T-cell (primary cell): ENCODE results near the gene PKHD1. TPM values are rescaled to one million over a fixed set of nuclear protein-coding genes. Genes with fewer than 3 reads are reported as not detected.

Experiments
- ATAC-seq, 4 experiments: fragments of 200-7000 bp in 3 of 4; fragments of 150-1000 bp in 1 of 4; cut with Tn5 transposase; replicated peaks in 1 of 4; 1 replicate in 3 of 4; 2 replicates in 1 of 4; pipeline ENCODE4 v1.10.0; 2021; ENCODE audit warnings: moderate library complexity in 3 of 4, mild to moderate bottlenecking in 2 of 4, moderate number of reproducible peaks in 1 of 4
- CTCF ChIA-PET, 2 donors: fragments of 300-600 bp; sonication (Branson Sonifier 250); formaldehyde crosslinking; loops; one replicate each; lab custom pipeline; 2022; ENCODE audit warnings: antibody characterized with exemption in 2 of 2; lab: Charles Lee
- POLR2A ChIA-PET, 2 donors: fragments of 300-600 bp; sonication (Branson Sonifier 250); formaldehyde crosslinking; loops; one replicate each; lab custom pipeline; 2022; ENCODE audit warnings: antibody characterized with exemption in 2 of 2; lab: Charles Lee
- DNase-seq, 35 experiments: peaks; one replicate each; pipeline versions ENCODE4 v3.0.0 to v3.0.0-alpha.2; 2013 to 2023
- H3K27ac ChIP-seq: one replicate; pipeline ENCODE4 v1.5.1; 2013; ENCODE audit warnings: low read length
- H3K27me3 ChIP-seq, 2 experiments: replicated peaks in 1 of 2; 1 replicate in 1 of 2; 2 replicates in 1 of 2; pipeline versions ENCODE4 v1.6.1 to v1.7.0; 2013; ENCODE audit warnings: low read length in 1 of 2, mixed read lengths in 1 of 2; ENCODE audit not compliant: control insufficient read depth in 2 of 2, insufficient read depth in 2 of 2; ENCODE audit errors: extremely low read depth in 1 of 2
- H3K36me3 ChIP-seq, 2 donors: 1 replicate in 1 of 2; 2 replicates in 1 of 2; pipeline versions ENCODE4 v1.6.1 to v1.7.0; 2013; ENCODE audit warnings: low read length in 1 of 2; ENCODE audit not compliant: control insufficient read depth in 2 of 2, insufficient read depth in 1 of 2; ENCODE audit errors: extremely low read depth in 1 of 2
- H3K4me1 ChIP-seq, 2 experiments: 1 replicate in 1 of 2; 2 replicates in 1 of 2; pipeline versions ENCODE4 v1.6.1 to v1.7.0; 2013; ENCODE audit warnings: low read length in 2 of 2, mixed read lengths in 1 of 2; ENCODE audit not compliant: insufficient read depth in 2 of 2, control insufficient read depth in 1 of 2; ENCODE audit errors: extremely low read depth in 1 of 2
- H3K4me3 ChIP-seq, 2 donors: 1 replicate in 1 of 2; 2 replicates in 1 of 2; pipeline versions ENCODE4 v1.5.1 to v1.7.0; 2013; ENCODE audit warnings: mild to moderate bottlenecking in 2 of 2, low read length in 1 of 2, moderate library complexity in 1 of 2; ENCODE audit not compliant: control insufficient read depth in 1 of 2; ENCODE audit errors: extremely low read depth in 1 of 2
- H3K9me3 ChIP-seq: 2 replicates; pipeline ENCODE4 v1.7.0; 2013
- H3K27ac Mint-ChIP-seq, 2 donors: one replicate each; pipeline ENCODE4 v1.8.0; 2020 to 2021; ENCODE audit warnings: mild to moderate bottlenecking in 2 of 2, mixed read lengths in 2 of 2
- H3K27me3 Mint-ChIP-seq, 2 donors: one replicate each; pipeline ENCODE4 v1.8.0; 2021 to 2022; ENCODE audit warnings: mixed read lengths in 2 of 2
- H3K36me3 Mint-ChIP-seq: one replicate; pipeline ENCODE4 v1.8.0; 2021; ENCODE audit warnings: mixed read lengths
- H3K4me1 Mint-ChIP-seq, 3 donors: one replicate each; pipeline ENCODE4 v1.8.0; 2020 to 2022; ENCODE audit warnings: mixed read lengths in 3 of 3, mild to moderate bottlenecking in 1 of 3
- H3K4me3 Mint-ChIP-seq, 3 donors: one replicate each; pipeline ENCODE4 v1.8.0; 2020 to 2022; ENCODE audit warnings: mild to moderate bottlenecking in 3 of 3, mixed read lengths in 3 of 3, moderate library complexity in 3 of 3
- H3K9me3 Mint-ChIP-seq, 3 donors: one replicate each; pipeline ENCODE4 v1.8.0; 2020 to 2022; ENCODE audit warnings: mixed read lengths in 3 of 3
- WGBS: methylation state at CpG from one replicate; pipeline ENCODE4 v1.1.5; 2013; ENCODE audit warnings: missing lambda C conversion rate; ENCODE audit not compliant: insufficient coverage; 5-methylcytosine and 5-hydroxymethylcytosine counted together
- total RNA-seq, 35 experiments: library from RNA in 6 of 35; stranded (reverse) in 6 of 35; fragments of 120-200 nt in 1 of 35; gene quantifications; one replicate each; pipeline versions ENCODE4 v1.2.1 to v1.2.4 and lab custom pipeline; 2013 to 2026

Gene PKHD1
- total RNA-seq, 5 donors from 2014 or later (not counting 1 experiment from before 2014, with no cell fraction given) = 0.03 TPM; not detected in 3

DNA sequence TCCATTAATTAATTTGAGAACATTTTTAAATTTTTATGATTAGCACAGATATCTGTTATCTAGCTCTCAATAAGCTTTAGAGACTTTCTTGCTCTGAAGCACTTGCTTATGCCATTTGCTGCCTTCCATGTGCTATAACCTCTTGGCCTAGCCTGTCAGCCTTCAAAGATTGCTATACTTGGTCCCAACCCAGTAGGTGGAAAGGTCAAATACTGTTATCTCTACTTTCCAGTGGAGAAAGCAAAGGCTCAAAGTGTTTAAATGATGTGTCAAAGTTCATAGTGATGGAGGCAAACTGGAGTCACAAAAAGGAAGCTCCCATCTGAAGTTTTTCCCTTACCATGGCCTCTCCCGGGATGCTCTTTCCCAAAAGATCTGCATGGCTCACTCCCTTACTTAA lies 125.1 kb downstream of the PKHD1 start:
- ATAC-seq = no peak
- Mint-ChIP-seq H3K27me3 (peaks cover 13 to 30% of the 10 kb centered on the region in 2 donors), H3K9me3 (peaks cover 0 to 4% (median 0%) of the 10 kb centered on the region in 3 donors), H3K36me3 (no peaks in the 10 kb centered on the region), H3K4me1 (no peaks in the 10 kb centered on the region), H3K4me3 (no peak overlapping the region), H3K27ac (no peak overlapping the region)
- ChIA-PET CTCF (interaction anchor here in 1 of 2 donors (0.9 kb wide), 1 partner anchor 11 kb away, joined by 3 read pairs; no protein-coding TSS in a partner anchor), POLR2A (no interaction called here)
- H3K9me3 ChIP-seq = no peaks in the 10 kb centered on the region
- DNase-seq = no peak
- H3K4me1 ChIP-seq = no peaks in the 10 kb centered on the region
- H3K27me3 ChIP-seq = peaks cover 3 to 6% of the 10 kb centered on the region in 2 experiments
- no CpG with 5 or more reads among the region's 1 CpG for WGBS
- H3K36me3 ChIP-seq = no peaks in the 10 kb centered on the region
- no peak overlapping the region for H3K4me3 ChIP-seq
- no peak overlapping the region for H3K27ac ChIP-seq

DNA sequence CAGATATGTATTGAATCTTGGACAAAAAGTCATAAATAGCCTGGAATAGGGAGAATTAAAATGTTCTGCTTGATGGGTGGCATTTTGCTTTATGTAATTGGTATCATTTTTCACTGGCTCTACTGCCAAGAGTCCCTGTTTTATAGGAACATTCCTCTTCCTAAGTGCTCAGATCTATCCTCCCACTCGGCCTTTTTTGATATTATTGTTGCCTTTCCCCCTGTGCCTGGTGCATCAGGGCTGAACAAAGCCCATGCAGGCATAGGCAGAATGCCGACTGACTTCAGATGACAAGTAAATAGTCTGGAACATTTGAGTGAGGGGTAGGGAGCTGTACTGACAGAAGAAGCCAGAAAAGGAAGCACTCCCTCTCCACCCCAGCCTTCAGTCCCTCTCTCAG lies 127.0 kb downstream of the PKHD1 start:
- no peak for DNase-seq
- H3K27me3 Mint-ChIP-seq = peaks cover 13 to 20% of the 10 kb centered on the region in 2 donors
- Histone ChIP-seq H3K9me3 (no peaks in the 10 kb centered on the region), H3K36me3 (no peaks in the 10 kb centered on the region), H3K27me3 (peaks cover 3 to 6% of the 10 kb centered on the region in 2 experiments), H3K4me1 (no peaks in the 10 kb centered on the region), H3K4me3 (no peak overlapping the region), H3K27ac (no peak overlapping the region)
- no peaks in the 10 kb centered on the region for H3K36me3 Mint-ChIP-seq
- H3K9me3 Mint-ChIP-seq = no peaks in the 10 kb centered on the region
- POLR2A ChIA-PET = no interaction called here
- no peaks in the 10 kb centered on the region for H3K4me1 Mint-ChIP-seq
- no peak for ATAC-seq
- CTCF ChIA-PET = no interaction called here
- no peak overlapping the region for H3K4me3 Mint-ChIP-seq
- H3K27ac Mint-ChIP-seq = no peak overlapping the region
- 20% methylated on average over 1 of the region's 2 CpGs for WGBS

DNA sequence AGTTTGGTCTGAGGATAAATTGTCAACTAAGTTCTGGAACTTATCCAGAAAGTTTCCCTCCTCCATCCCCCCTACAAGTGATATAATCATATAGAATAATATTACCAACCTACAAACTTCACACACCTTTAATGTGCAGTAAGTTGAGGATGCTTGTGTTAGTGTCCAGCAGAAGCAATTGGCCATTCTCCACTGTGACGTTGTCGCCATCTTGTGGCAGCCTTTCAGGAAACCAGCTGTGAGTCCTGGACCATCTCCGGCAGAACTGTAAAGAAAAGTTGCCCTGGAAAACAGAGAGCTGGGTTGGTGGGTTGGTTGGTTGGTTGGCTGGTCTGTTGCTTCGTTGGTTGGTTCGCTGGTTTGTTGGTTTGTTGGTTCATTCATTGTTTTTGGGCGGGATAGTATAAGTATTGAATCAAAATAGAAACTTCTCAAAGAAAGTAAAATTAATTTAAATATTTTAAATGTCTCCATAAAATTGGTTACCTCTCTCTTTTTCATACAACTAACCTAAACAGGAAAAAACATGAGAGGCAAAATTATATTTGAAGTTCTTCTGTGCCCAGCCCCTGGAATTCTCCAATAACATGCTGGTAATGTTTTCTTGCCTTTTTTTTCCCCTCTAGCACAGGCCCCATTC lies 127.5 kb downstream of the PKHD1 start:
- Histone ChIP-seq H3K27ac (no peak overlapping the region), H3K9me3 (no peaks in the 10 kb centered on the region), H3K4me3 (no peak overlapping the region), H3K27me3 (peaks cover 3 to 6% of the 10 kb centered on the region in 2 experiments), H3K4me1 (no peaks in the 10 kb centered on the region), H3K36me3 (no peaks in the 10 kb centered on the region)
- ChIA-PET CTCF (no interaction called here), POLR2A (no interaction called here)
- ATAC-seq = no peak
- WGBS = 7% methylated on average over 3 of the region's 6 CpGs
- Mint-ChIP-seq H3K27ac (no peak overlapping the region), H3K36me3 (no peaks in the 10 kb centered on the region), H3K4me3 (no peak overlapping the region), H3K4me1 (no peaks in the 10 kb centered on the region), H3K9me3 (no peaks in the 10 kb centered on the region), H3K27me3 (peaks cover 13 to 19% of the 10 kb centered on the region in 2 donors)
- peak in 4 of 35 experiments; percentile 0 to 16 (median 0) for DNase-seq

DNA sequence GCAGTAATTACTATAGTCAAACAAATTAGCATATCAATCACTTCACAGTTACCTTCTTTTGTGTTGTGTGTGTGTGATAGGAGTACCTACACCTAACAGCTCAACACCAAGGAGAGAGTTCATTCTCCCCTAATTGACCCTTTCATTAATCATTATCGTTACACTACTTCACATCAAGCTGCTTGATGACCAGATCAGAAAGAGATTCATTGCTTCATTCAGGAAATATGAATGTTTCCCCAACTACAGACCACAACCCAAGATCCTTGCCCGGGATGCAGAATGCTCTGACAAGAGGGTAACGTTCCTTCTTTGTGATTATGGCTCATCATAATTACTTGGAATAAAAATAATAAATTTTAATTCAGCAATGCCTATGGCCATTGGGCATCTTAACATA lies 132.7 kb downstream of the PKHD1 start:
- H3K27ac Mint-ChIP-seq = no peak overlapping the region

DNA sequence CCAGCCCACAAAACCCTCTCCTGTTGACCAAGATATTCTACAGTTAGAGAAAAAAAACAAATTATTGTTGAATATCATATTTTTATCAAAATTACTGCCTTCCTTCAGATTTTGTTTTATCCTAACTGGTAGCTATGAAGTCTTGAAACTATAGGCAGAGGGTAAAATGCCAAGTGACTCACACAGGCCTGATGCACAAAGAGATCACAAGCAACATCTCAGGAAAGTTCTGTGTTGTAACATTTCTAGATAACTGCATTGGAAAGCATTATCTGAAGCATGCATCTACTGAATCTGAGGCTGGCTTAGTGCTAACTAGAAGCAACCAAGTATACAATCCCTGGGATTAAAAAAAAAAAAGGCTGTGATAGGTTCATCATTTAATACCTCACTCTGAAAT lies 134.2 kb downstream of the PKHD1 start:
- no peaks in the 10 kb centered on the region for H3K36me3 ChIP-seq
- Mint-ChIP-seq H3K4me1 (no peaks in the 10 kb centered on the region), H3K36me3 (no peaks in the 10 kb centered on the region), H3K27ac (no peak overlapping the region), H3K4me3 (no peak overlapping the region), H3K9me3 (no peaks in the 10 kb centered on the region), H3K27me3 (peaks cover 1 to 4% of the 10 kb centered on the region in 2 donors)
- no peaks in the 10 kb centered on the region for H3K4me1 ChIP-seq
- H3K27me3 ChIP-seq = peaks cover 0 to 7% of the 10 kb centered on the region in 2 experiments
- no peaks in the 10 kb centered on the region for H3K9me3 ChIP-seq
- CTCF ChIA-PET = no interaction called here
- ATAC-seq = no peak
- POLR2A ChIA-PET = no interaction called here
- H3K27ac ChIP-seq = no peak overlapping the region
- DNase-seq = no peak
- H3K4me3 ChIP-seq = no peak overlapping the region

More for the DNA sequence above, 132.7 kb downstream of the PKHD1 start:
- no CpG with 5 or more reads among the region's 3 CpGs for WGBS
- Histone ChIP-seq H3K4me3 (no peak overlapping the region), H3K9me3 (no peaks in the 10 kb centered on the region), H3K36me3 (no peaks in the 10 kb centered on the region), H3K27ac (no peak overlapping the region), H3K4me1 (no peaks in the 10 kb centered on the region), H3K27me3 (peaks cover 0 to under 1% of the 10 kb centered on the region in 2 experiments)
- Mint-ChIP-seq H3K9me3 (no peaks in the 10 kb centered on the region), H3K36me3 (no peaks in the 10 kb centered on the region), H3K4me1 (no peaks in the 10 kb centered on the region), H3K4me3 (no peak overlapping the region), H3K27me3 (peaks cover 4% of the 10 kb centered on the region in 2 donors)
- DNase-seq (no peak), ATAC-seq (no peak)
- ChIA-PET POLR2A (no interaction called here), CTCF (no interaction called here)

DNA sequence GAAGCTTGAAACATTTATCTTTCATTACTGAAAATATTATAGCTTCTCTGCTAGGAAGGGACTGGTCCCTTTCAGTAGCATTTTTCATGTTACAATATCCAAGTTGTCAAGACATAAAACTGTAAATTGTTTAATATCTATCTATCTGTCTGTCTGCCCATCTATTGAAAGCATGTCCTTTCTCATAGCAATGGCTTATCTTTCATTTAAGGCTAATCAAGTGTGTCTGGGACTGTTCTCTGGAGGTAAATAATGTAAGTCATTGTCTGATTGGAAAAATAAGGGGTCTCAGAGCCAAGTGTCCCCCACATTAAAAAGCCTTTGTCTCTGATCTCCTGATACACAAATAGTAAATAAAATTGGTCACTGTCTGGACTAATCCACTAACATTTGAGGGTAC lies 135.5 kb downstream of the PKHD1 start:
- POLR2A ChIA-PET = no interaction called here
- CTCF ChIA-PET = no interaction called here
- peaks cover 2 to 7% of the 10 kb centered on the region in 2 experiments for H3K27me3 ChIP-seq
- H3K36me3 ChIP-seq = no peaks in the 10 kb centered on the region
- H3K4me3 ChIP-seq = no peak overlapping the region
- no peaks in the 10 kb centered on the region for H3K4me1 ChIP-seq
- H3K27ac ChIP-seq = no peak overlapping the region
- Mint-ChIP-seq H3K27me3 (peaks cover 0 to 1% of the 10 kb centered on the region in 2 donors), H3K27ac (no peak overlapping the region), H3K9me3 (no peaks in the 10 kb centered on the region), H3K36me3 (no peaks in the 10 kb centered on the region), H3K4me3 (no peak overlapping the region), H3K4me1 (no peaks in the 10 kb centered on the region)
- DNase-seq = no peak
- H3K9me3 ChIP-seq = no peaks in the 10 kb centered on the region
- ATAC-seq = no peak
